ENCODE results near the gene SND1. TPM values are rescaled to one million over a fixed set of nuclear protein-coding genes. Genes with fewer than 3 reads are reported as not detected.
"Not testable (repeated sequence)": the region's sequence is repeated elsewhere in the genome, so short reads cannot be mapped to it uniquely, and the experiment has no call there.

SND1 gene
- total RNA-seq, 4 donors from 2014 or later: 62.0 to 89.4 (median 82.1) TPM

DNA sequence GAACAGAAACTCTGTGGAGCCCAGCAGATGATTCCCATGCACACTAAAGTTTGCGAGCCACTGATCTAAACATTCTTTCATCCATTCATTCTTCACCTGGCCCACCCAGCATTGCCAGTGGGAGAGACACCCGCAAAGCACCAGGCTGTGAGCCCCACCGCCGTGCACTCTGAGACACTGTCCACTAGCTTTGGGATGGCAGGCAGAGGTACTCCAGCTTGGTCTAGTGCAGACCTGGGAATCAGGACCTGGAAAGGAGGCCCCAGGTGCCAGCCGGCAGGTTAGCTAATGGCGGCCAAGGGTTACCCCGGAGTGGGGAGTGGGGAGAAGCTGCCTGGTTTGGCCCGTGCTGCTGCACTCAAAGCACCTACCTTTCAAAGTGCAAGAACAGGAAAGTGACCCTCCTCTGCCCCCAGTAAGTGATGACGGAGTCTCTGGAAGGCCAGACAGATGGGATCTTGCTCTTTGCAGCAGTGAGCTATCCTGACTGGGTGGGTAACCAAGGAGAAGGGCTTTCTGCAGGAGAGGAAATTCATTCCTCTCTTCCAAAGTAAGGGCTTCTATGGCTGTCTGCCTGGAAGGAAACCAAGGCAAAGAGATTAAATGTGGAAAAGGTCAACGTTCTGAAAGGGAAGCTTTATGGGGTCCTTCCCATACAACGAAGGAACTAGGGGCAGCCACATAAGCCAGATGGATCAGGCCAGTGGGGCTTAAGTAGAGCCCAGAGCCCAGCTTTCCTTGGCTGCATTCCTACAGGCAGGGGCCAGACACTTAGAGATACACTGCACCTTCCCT, 453.4 kb downstream of the SND1 start:
- intact Hi-C loops (cut with DNase I; ENCODE audit: low total_unique reads): no loop called here
- no peak overlapping the region for H3K4me3 ChIP-seq (ENCODE audit: low read depth, poor library complexity, severe bottlenecking)
- DNase-seq (ENCODE audit: low spot score in 2 of 2): no peak
- 83 to 89% methylated on average over 9 to 11 of the region's 11 CpGs for WGBS, 2 donors
- TF ChIP-seq, protein P1, sequence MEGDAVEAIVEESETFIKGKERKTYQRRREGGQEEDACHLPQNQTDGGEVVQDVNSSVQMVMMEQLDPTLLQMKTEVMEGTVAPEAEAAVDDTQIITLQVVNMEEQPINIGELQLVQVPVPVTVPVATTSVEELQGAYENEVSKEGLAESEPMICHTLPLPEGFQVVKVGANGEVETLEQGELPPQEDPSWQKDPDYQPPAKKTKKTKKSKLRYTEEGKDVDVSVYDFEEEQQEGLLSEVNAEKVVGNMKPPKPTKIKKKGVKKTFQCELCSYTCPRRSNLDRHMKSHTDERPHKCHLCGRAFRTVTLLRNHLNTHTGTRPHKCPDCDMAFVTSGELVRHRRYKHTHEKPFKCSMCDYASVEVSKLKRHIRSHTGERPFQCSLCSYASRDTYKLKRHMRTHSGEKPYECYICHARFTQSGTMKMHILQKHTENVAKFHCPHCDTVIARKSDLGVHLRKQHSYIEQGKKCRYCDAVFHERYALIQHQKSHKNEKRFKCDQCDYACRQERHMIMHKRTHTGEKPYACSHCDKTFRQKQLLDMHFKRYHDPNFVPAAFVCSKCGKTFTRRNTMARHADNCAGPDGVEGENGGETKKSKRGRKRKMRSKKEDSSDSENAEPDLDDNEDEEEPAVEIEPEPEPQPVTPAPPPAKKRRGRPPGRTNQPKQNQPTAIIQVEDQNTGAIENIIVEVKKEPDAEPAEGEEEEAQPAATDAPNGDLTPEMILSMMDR (IDR thresholded peaks at IDR 0.05): no peak
- no peak for TF ChIP-seq POLR2A (IDR thresholded peaks at IDR 0.05)

- TF ChIP-seq, protein P1 (IDR thresholded peaks at IDR 0.05): no peak
- no peak for TF ChIP-seq POLR2A (IDR thresholded peaks at IDR 0.05)
- intact Hi-C loops (cut with DNase I; ENCODE audit: low total_unique reads): no loop called here
- no peak overlapping the region for H3K4me3 ChIP-seq (ENCODE audit: low read depth, poor library complexity, severe bottlenecking)
- no peak for DNase-seq (ENCODE audit: low spot score in 2 of 2)
- WGBS, 2 donors: 19 to 57% methylated on average over 1 of the region's 1 CpG
Measured at GRCh38 chr7:128106821-128107220, 454.8 kb downstream of the SND1 start.

DNA sequence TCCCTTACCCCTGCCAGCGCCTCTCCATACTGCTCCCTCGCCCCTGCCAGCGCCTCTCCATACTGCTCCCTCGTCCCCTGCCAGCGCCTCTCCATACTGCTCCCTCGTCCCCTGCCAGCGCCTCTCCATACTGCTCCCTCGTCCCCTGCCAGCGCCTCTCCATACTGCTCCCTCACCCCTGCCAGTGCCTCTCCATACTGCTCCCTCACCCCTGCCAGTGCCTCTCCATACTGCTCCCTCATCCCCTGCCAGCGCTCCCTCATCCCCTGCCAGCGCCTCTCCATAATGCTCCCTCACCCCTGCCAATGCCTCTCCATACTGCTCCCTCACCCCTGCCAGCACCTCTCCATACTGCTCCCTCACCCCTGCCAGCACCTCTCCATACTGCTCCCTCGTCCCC, 455.5 kb downstream of the SND1 start:
- DNase-seq (ENCODE audit: low spot score in 2 of 2); intact Hi-C loops (cut with DNase I; ENCODE audit: low total_unique reads); H3K4me3 ChIP-seq (ENCODE audit: low read depth, poor library complexity, severe bottlenecking): not testable (repeated sequence)
- WGBS, 2 donors: 73 to 84% methylated on average over 8 to 12 of the region's 12 CpGs

DNA sequence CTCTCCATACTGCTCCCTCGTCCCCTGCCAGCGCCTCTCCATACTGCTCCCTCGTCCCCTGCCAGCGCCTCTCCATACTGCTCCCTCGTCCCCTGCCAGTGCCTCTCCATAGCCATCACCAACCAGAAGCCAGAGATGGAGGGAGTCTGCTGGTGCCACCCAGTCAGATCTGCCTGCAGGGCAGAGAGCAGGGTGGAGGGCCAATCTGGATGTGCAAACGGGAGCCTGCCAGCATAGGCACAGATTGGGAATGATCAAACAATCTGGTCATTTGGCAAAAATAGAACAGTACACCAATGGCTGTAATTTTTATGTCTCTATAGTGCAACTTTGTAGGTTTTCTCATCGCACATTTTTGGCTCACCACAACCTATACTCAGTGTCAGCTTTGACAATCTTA, 456.1 kb downstream of the SND1 start:
- no peak for DNase-seq (ENCODE audit: low spot score in 2 of 2)
- intact Hi-C loops (cut with DNase I; ENCODE audit: low total_unique reads): no loop called here
- TF ChIP-seq, protein P1 (IDR thresholded peaks at IDR 0.05): no peak
- TF ChIP-seq POLR2A (IDR thresholded peaks at IDR 0.05): no peak
- WGBS, 2 donors: 43 to 47% methylated on average over 4 to 7 of the region's 7 CpGs
- no peak overlapping the region for H3K4me3 ChIP-seq (ENCODE audit: low read depth, poor library complexity, severe bottlenecking)

DNA sequence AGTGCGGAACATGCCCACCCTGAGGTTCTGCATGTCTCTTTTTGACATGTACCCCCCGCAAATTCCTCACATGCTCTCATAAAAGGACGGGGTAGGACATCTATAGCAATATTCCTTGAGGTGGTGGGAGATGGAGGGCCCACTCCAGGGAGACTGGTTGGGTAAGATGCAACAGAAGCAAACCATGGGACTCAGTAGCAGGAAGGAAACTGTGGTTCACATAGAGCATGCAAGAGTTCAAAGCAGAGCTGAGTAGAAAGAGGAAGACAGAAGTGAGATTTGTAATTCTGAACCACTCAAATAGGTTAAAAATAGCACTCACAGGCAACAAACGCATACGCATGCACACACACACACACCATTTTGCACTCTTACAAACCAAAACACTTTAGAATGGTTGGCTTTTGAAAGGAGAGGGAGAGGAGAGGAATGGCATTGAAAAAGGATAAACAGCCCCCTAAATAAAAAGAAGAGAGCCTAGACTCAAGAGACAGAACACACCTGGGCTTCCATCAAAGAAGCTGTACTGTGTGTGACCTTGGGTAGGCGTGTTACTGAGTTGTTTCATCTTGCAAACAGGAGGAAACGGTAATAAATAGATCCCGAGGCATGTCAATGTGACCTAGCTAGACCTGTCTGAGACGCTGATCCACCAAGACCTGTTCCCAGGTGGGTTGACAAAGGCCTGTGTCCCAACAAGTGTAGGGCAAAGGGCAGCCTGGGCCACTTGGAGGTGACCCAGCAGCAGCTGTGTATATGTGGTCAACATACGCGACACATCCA, 456.8 kb downstream of the SND1 start:
- H3K4me3 ChIP-seq (ENCODE audit: low read depth, poor library complexity, severe bottlenecking): no peak overlapping the region
- DNase-seq (ENCODE audit: low spot score in 2 of 2): no peak
- 52 to 56% methylated on average over 11 of the region's 11 CpGs for WGBS, 2 donors

DNA sequence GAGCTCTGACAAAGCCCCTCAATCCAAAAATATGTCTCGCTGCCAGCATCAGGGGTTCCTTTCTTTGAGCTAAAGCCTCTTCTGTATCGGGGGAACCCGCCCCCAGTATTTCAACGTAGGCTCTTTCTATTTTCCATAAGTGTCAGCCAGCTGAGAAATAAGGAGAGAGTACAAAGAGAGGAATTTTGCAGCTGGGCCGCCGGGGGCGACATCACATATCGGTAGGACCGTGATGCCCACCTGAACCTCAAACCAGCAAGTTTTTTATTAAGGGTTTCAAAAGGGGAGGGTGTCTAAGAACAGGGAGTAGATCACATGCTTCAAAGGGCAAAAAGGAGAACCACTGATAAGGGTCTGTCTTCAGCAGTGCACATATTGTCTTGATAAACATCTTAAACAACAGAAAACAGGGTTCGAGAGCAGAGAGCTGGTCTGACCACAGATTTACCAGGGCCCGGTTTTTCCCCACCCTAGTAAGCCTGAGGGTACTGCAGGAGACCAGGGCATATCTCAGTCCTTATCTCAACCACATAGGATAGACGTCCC, 457.5 kb downstream of the SND1 start:
- DNase-seq (ENCODE audit: low spot score in 2 of 2); intact Hi-C loops (cut with DNase I; ENCODE audit: low total_unique reads); H3K4me3 ChIP-seq (ENCODE audit: low read depth, poor library complexity, severe bottlenecking): not testable (repeated sequence)
- WGBS, 2 donors: 66 to 81% methylated on average over 12 of the region's 12 CpGs

More for the DNA sequence above, 456.8 kb downstream of the SND1 start:
- TF ChIP-seq, protein P1 (IDR thresholded peaks at IDR 0.05): no peak
- TF ChIP-seq POLR2A (IDR thresholded peaks at IDR 0.05): no peak
- intact Hi-C loops (cut with DNase I; ENCODE audit: low total_unique reads): no loop called here
